Fibroblast of skin of right biceps (primary cell): ENCODE data around the gene OTULINL.
"Not testable (repeated sequence)": the region's sequence is repeated elsewhere in the genome, so short reads cannot be mapped to it uniquely, and the experiment has no call there.

Source experiments
- DNase-seq: peaks from one replicate; pipeline ENCODE4 v3.0.0-alpha.2; 2013

Gene OTULINL

GRCh38 chr5:14581106-14581890, at the start of gene OTULINL:
Gene OTULINL, plus strand, starts transcription at chr5:14581792. Its CDS starts 103 bp downstream, at chr5:14581895.
- peak; percentile 81 for DNase-seq

- no peak for DNase-seq
Observed at GRCh38 chr5:14532180-14532579, 49.4 kb upstream of the OTULINL start.

GRCh38 chr5:14534773-14535172, 46.8 kb upstream of the OTULINL start:
- DNase-seq: no peak

GRCh38 chr5:14545308-14545707, 36.3 kb upstream of the OTULINL start:
- DNase-seq: no peak

- no peak for DNase-seq
Observed at GRCh38 chr5:14545862-14546261, 35.7 kb upstream of the OTULINL start.

GRCh38 chr5:14547666-14548065, 33.9 kb upstream of the OTULINL start:
- DNase-seq: no peak

GRCh38 chr5:14551211-14551610, 30.4 kb upstream of the OTULINL start:
- DNase-seq: no peak

GRCh38 chr5:14552017-14552416, 29.6 kb upstream of the OTULINL start:
- no peak for DNase-seq

GRCh38 chr5:14554288-14554687, 27.3 kb upstream of the OTULINL start:
- not testable (repeated sequence) for DNase-seq

- no peak for DNase-seq
Observed at GRCh38 chr5:14556015-14556414, 25.6 kb upstream of the OTULINL start.

- DNase-seq: no peak
Observed at GRCh38 chr5:14557203-14557770, 24.3 kb upstream of the OTULINL start.

- no peak for DNase-seq
Observed at GRCh38 chr5:14557791-14558415, 23.7 kb upstream of the OTULINL start.

- no peak for DNase-seq
Observed at GRCh38 chr5:14560091-14560595, 21.4 kb upstream of the OTULINL start.

GRCh38 chr5:14561741-14562140, 19.9 kb upstream of the OTULINL start:
- no peak for DNase-seq

- DNase-seq: no peak
Observed at GRCh38 chr5:14568333-14568732, 13.3 kb upstream of the OTULINL start.

- no peak for DNase-seq
Observed at GRCh38 chr5:14569948-14570691, 11.5 kb upstream of the OTULINL start.

GRCh38 chr5:14571901-14572300, 9.7 kb upstream of the OTULINL start:
- DNase-seq: no peak

GRCh38 chr5:14572385-14572784, 9.2 kb upstream of the OTULINL start:
- no peak for DNase-seq

GRCh38 chr5:14572836-14573235, 8.8 kb upstream of the OTULINL start:
- DNase-seq: no peak

GRCh38 chr5:14574096-14574495, 7.5 kb upstream of the OTULINL start:
- DNase-seq: no peak

- DNase-seq: no peak
Observed at GRCh38 chr5:14574891-14575508, 6.6 kb upstream of the OTULINL start.

- DNase-seq: no peak
Observed at GRCh38 chr5:14576206-14576605, 5.4 kb upstream of the OTULINL start.
